H1 (cell line): ENCODE results near the gene ATXN7L3B. TPM values are rescaled to one million over a fixed set of nuclear protein-coding genes. Genes with fewer than 3 reads are reported as not detected.

Source experiments
- CTCF ChIA-PET: fragments of 300-600 bp; sonication (Branson Sonifier 250); formaldehyde crosslinking; loops from one replicate; lab custom pipeline; 2021; ENCODE audit not compliant: partially characterized antibody; lab: Charles Lee
- POLR2A ChIA-PET: fragments of 300-600 bp; sonication (Branson Sonifier 250); formaldehyde crosslinking; loops from one replicate; lab custom pipeline; 2021; ENCODE audit warnings: inconsistent platforms; ENCODE audit not compliant: partially characterized antibody; lab: Charles Lee
- DNase-seq, 2 experiments: peaks; one replicate each; pipeline versions ENCODE4 v3.0.0 to v3.0.0-alpha.2; 2010 to 2022; ENCODE audit warnings: low spot score in 2 of 2, low read depth in 1 of 2, mixed read lengths in 1 of 2
- FAIRE-seq: peaks from 2 replicates; lab custom pipeline; 2011; peaks lifted over from hg19 to GRCh38; lab: Jason Lieb, UNC
- H2AFZ ChIP-seq: 2 replicates; pipeline ENCODE4 v1.8.1; 2012; ENCODE audit warnings: low read length, inconsistent platforms
- H2AK5ac ChIP-seq: 2 replicates; pipeline ENCODE4 v1.6.1; 2013; ENCODE audit warnings: low read depth, low read length
- H2BK120ac ChIP-seq: replicated peaks from 2 replicates; pipeline ENCODE3; 2013; ENCODE audit warnings: low read depth, low read length, inconsistent platforms
- H2BK12ac ChIP-seq: 2 replicates; pipeline ENCODE4 v1.6.1; 2013; ENCODE audit warnings: low read depth, low read length
- H2BK15ac ChIP-seq: 2 replicates; pipeline ENCODE4 v1.6.1; 2013; ENCODE audit warnings: low read length
- H2BK20ac ChIP-seq: 2 replicates; pipeline ENCODE4 v1.6.1; 2013; ENCODE audit warnings: low read length
- H2BK5ac ChIP-seq: 2 replicates; pipeline ENCODE4 v1.6.1; 2013; ENCODE audit warnings: low read depth, low read length
- H3K14ac ChIP-seq: 2 replicates; pipeline ENCODE4 v1.6.1; 2013; ENCODE audit warnings: inconsistent platforms; ENCODE audit not compliant: insufficient read length
- H3K18ac ChIP-seq: 2 replicates; pipeline ENCODE4 v1.6.1; 2013; ENCODE audit warnings: low read length; ENCODE audit errors: extremely low read depth
- H3K23ac ChIP-seq: 2 replicates; pipeline ENCODE4 v1.6.1; 2013; ENCODE audit warnings: inconsistent platforms; ENCODE audit not compliant: insufficient read length
- H3K23me2 ChIP-seq: 2 replicates; pipeline ENCODE4 v1.6.1; 2013; ENCODE audit warnings: low read depth, low read length
- H3K27ac ChIP-seq: 2 replicates; pipeline ENCODE4 v1.6.1; 2011; ENCODE audit warnings: low read depth, low read length, inconsistent platforms
- H3K27me3 ChIP-seq, 4 experiments: replicated peaks in 1 of 4; 1 replicate in 1 of 4; 2 replicates in 3 of 4; pipeline versions ENCODE4 v1.6.1 to v1.8.1; 2011 to 2013; ENCODE audit warnings: low read length in 3 of 4, mild to moderate bottlenecking in 3 of 4, inconsistent platforms in 2 of 4, mixed read lengths in 2 of 4, moderate library complexity in 1 of 4; ENCODE audit not compliant: control insufficient read depth in 3 of 4, insufficient read depth in 3 of 4; ENCODE audit errors: extremely low read depth in 1 of 4
- H3K36me3 ChIP-seq, 4 experiments: 2 replicates each; pipeline versions ENCODE4 v1.6.1 to v1.8.1; 2011 to 2013; ENCODE audit warnings: mild to moderate bottlenecking in 4 of 4, low read length in 3 of 4, moderate library complexity in 2 of 4, control low read depth in 1 of 4, inconsistent platforms in 1 of 4; ENCODE audit not compliant: insufficient read depth in 4 of 4, control insufficient read depth in 2 of 4
- H3K4ac ChIP-seq: replicated peaks from 2 replicates; pipeline ENCODE3; 2013; ENCODE audit warnings: low read length, low read depth, mixed read lengths, inconsistent platforms; ENCODE audit not compliant: insufficient read length
- H3K4me1 ChIP-seq, 4 experiments: replicated peaks in 1 of 4; 1 replicate in 1 of 4; 2 replicates in 3 of 4; pipeline versions ENCODE4 v1.6.1 to v1.8.1; 2011 to 2013; ENCODE audit warnings: low read length in 3 of 4, inconsistent platforms in 2 of 4, mixed read lengths in 1 of 4; ENCODE audit not compliant: insufficient read depth in 4 of 4, control insufficient read depth in 3 of 4
- H3K4me2 ChIP-seq, 2 experiments: 2 replicates each; pipeline versions ENCODE4 v1.6.1 to v1.8.1; 2011 to 2013; ENCODE audit warnings: low read depth in 2 of 2, low read length in 2 of 2, control low read depth in 1 of 2, inconsistent platforms in 1 of 2, mild to moderate bottlenecking in 1 of 2; ENCODE audit not compliant: insufficient read depth in 1 of 2
- H3K4me3 ChIP-seq, 4 experiments: fragments of 200-600, 300-600 bp in 1 of 4; sonication (generic), shearing (Covaris generic), sonication (Bioruptor Twin) in 1 of 4; 2 replicates each; pipeline versions ENCODE4 v1.5.1 to v1.8.1; 2011 to 2016; ENCODE audit warnings: low read length in 4 of 4, low read depth in 3 of 4, control low read depth in 2 of 4, inconsistent platforms in 2 of 4, mild to moderate bottlenecking in 2 of 4, mixed read lengths in 1 of 4, moderate library complexity in 1 of 4; ENCODE audit not compliant: insufficient read depth in 2 of 4; ENCODE audit errors: extremely low read depth in 1 of 4
- H3K56ac ChIP-seq: replicated peaks from 2 replicates; pipeline ENCODE3; 2013; ENCODE audit warnings: low read depth, mild to moderate bottlenecking, mixed read lengths, low read length, inconsistent platforms; ENCODE audit not compliant: insufficient read length
- H3K79me1 ChIP-seq: 2 replicates; pipeline ENCODE4 v1.6.1; 2013; ENCODE audit warnings: low read depth, low read length, control low read depth
- H3K79me2 ChIP-seq, 2 experiments: 2 replicates each; pipeline versions ENCODE4 v1.6.1 to v1.8.1; 2012 to 2013; ENCODE audit warnings: low read length in 2 of 2, mild to moderate bottlenecking in 2 of 2, inconsistent platforms in 1 of 2; ENCODE audit not compliant: insufficient read depth in 2 of 2, control insufficient read depth in 1 of 2
- H3K9ac ChIP-seq, 4 experiments: replicated peaks in 1 of 4; 1 replicate in 1 of 4; 2 replicates in 3 of 4; pipeline versions ENCODE4 v1.6.1 to v1.8.1; 2011 to 2013; ENCODE audit warnings: low read depth in 3 of 4, low read length in 3 of 4, control low read depth in 2 of 4, mild to moderate bottlenecking in 2 of 4, moderate library complexity in 2 of 4, inconsistent platforms in 1 of 4; ENCODE audit errors: extremely low read depth in 1 of 4
- H3K9me3 ChIP-seq, 2 experiments: 2 replicates each; pipeline versions ENCODE4 v1.6.1 to v1.8.1; 2012 to 2013; ENCODE audit warnings: mild to moderate bottlenecking in 2 of 2, moderate library complexity in 2 of 2, control low read depth in 1 of 2, inconsistent platforms in 1 of 2, low read depth in 1 of 2, low read length in 1 of 2, mixed read lengths in 1 of 2; ENCODE audit not compliant: insufficient read depth in 2 of 2
- H4K20me1 ChIP-seq, 2 experiments: replicated peaks in 1 of 2; 2 replicates each; pipeline versions ENCODE3 to v1.8.1; 2011 to 2013; ENCODE audit warnings: inconsistent platforms in 2 of 2, low read length in 2 of 2, mild to moderate bottlenecking in 1 of 2; ENCODE audit not compliant: insufficient read depth in 2 of 2, control insufficient read depth in 1 of 2
- H4K5ac ChIP-seq: 2 replicates; pipeline ENCODE4 v1.6.1; 2013; ENCODE audit warnings: low read length, low read depth, mixed read lengths, inconsistent platforms; ENCODE audit not compliant: insufficient read length
- H4K8ac ChIP-seq: 2 replicates; pipeline ENCODE4 v1.8.0; 2013; ENCODE audit warnings: mild to moderate bottlenecking, moderate library complexity, low read length, inconsistent platforms; ENCODE audit not compliant: insufficient read depth; ENCODE audit errors: extremely low read depth
- H4K91ac ChIP-seq: replicated peaks from 2 replicates; pipeline ENCODE3; 2013; ENCODE audit warnings: low read length, mixed read lengths, inconsistent platforms; ENCODE audit not compliant: insufficient read length
- FOSL1 ChIP-seq: IDR thresholded peaks from 2 replicates; pipeline ENCODE4 v1.6.1; 2011; ENCODE audit warnings: mild to moderate bottlenecking, low read depth, low read length, moderate library complexity; ENCODE audit not compliant: insufficient read depth
- JUN ChIP-seq: IDR thresholded peaks from 2 replicates; pipeline ENCODE4 v1.6.1; 2011; ENCODE audit warnings: low read depth, mild to moderate bottlenecking, improper control_type of control experiment, low read length
- RAD21 ChIP-seq, 2 experiments: IDR thresholded peaks in 1 of 2; conservative IDR thresholded peaks in 1 of 2; 2 replicates each; pipeline ENCODE4 v1.6.1; 2011; ENCODE audit warnings: low read depth in 2 of 2, low read length in 2 of 2, improper control_type of control experiment in 1 of 2, inconsistent platforms in 1 of 2, mild to moderate bottlenecking in 1 of 2, moderate library complexity in 1 of 2
- SIRT6 ChIP-seq: IDR thresholded peaks from one replicate; pipeline ENCODE4 v1.7.1; 2012; ENCODE audit warnings: low read length, inconsistent platforms
- WGBS, 2 experiments: shearing (Covaris generic) in 1 of 2; methylation state at CpG; one replicate each; pipeline versions ENCODE4 v1.1.6 to v1.1.7; 2013 to 2015; ENCODE audit warnings: low lambda C conversion rate in 2 of 2, mixed read lengths in 2 of 2, inconsistent platforms in 1 of 2, low coverage in 1 of 2, missing lambda C conversion rate in 1 of 2; ENCODE audit not compliant: insufficient replicate concordance in 2 of 2, insufficient coverage in 1 of 2, insufficient read length in 1 of 2; ENCODE audit errors: extremely low coverage in 1 of 2, missing lambda C conversion rate in 1 of 2; 5-methylcytosine and 5-hydroxymethylcytosine counted together
- polyA plus RNA-seq, 7 experiments: library from polyadenylated mRNA; depleted of rRNA in 3 of 7; stranded (reverse) in 5 of 7; unstranded in 2 of 7; fragments of >200 nt in 5 of 7; fragments of 200-250 nt in 2 of 7; gene quantifications; 1 replicate in 5 of 7; 2 replicates in 1 of 7; 4 replicates in 1 of 7; pipeline versions ENCODE4 v1.2.1 to v1.2.3, GENCODE V29; 2011 to 2013; ENCODE audit warnings: missing spikeins in 2 of 7, mixed read lengths in 2 of 7
- total RNA-seq: library from RNA; stranded (reverse); fragmentation: NEBNext Ultra II Directional; extraction: Animal tissue kit (Norgen Biotek cat#: 25700); gene quantifications from 2 replicates; pipeline ENCODE4 v1.2.1, GENCODE V29; 2021

ATXN7L3B gene
- total and polyA plus RNA-seq, 2 of the 8 experiments (the other 6 are each of a cell fraction or from before 2014, with no cell fraction given), result 23.7 to 39.9 TPM

DNA sequence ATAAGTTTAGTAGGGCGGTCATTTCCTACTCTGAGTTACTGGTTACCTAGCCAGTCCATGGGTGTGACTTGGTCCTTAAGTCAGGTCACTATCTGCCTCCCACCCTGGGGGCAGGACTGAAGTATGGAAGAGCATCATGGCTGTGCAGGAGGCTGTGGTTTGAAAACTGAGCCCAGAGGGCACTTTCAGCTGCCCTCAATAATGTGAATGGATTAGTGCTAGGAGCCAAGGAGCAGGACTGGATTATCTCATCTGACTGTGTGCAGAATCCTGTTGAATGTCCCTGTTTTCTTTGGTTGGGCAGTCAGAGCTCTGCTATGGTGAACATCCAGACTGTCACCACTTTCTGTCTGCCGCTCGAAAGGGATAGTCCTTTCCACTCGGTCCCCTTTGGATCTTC is 1.6 kb downstream of the ATXN7L3B start:
- H3K14ac ChIP-seq, result no peak overlapping the region
- H3K27ac ChIP-seq, result no peak overlapping the region
- H3K27me3 ChIP-seq, result no peaks in the 10 kb centered on the region
- ChIA-PET POLR2A (interaction anchor here (1.1 to 1.9 kb wide), 2 partner anchors 8 to 30 kb away, joined by 4 to 10 read pairs; no protein-coding TSS in a partner anchor), CTCF (no interaction called here)
- peaks cover 0 to 8% (median 0%) of the 10 kb centered on the region in 4 experiments; a peak in 1 of 8 replicates for H3K36me3 ChIP-seq
- H3K79me2 ChIP-seq, result peaks cover 21 to 60% of the 10 kb centered on the region in 2 experiments
- no peak overlapping the region; the same call in 1 of the 2 replicates for H2AK5ac ChIP-seq
- no peak overlapping the region for H4K5ac ChIP-seq
- DNase-seq (no peak), FAIRE-seq (no peak)
- no peak overlapping the region for H2BK12ac ChIP-seq
- no peaks in the 10 kb centered on the region for H3K9me3 ChIP-seq
- no peak overlapping the region for H2BK120ac ChIP-seq
- H3K23me2 ChIP-seq, result peaks cover 5% of the 10 kb centered on the region
- no peak overlapping the region for H3K56ac ChIP-seq
- no peak overlapping the region for H4K8ac ChIP-seq
- no peak overlapping the region for H3K23ac ChIP-seq
- no peak overlapping the region for H3K4ac ChIP-seq
- peak overlapping the region; percentile 77 to 95 (median 82); a peak in 5 of 8 replicates for H3K4me3 ChIP-seq
- 82% methylated on average over 4 of the region's 4 CpGs; no CpG with 5 or more reads in 1 of the 2 experiments for WGBS, 2 experiments
- no peak overlapping the region for H4K91ac ChIP-seq
- TF ChIP-seq JUN, result no peak
- TF ChIP-seq FOSL1, result no peak
- TF ChIP-seq RAD21 (IDR thresholded peaks at IDR 0.05 in 1 of 2, conservative IDR thresholded peaks at IDR 0.05 in 1 of 2; ENCODE audit: low read depth in 2 of 2, low read length in 2 of 2), result no peak
- TF ChIP-seq SIRT6, result no peak
- H2BK5ac ChIP-seq, result no peak overlapping the region
- no peak overlapping the region for H2AFZ ChIP-seq
- H3K4me1 ChIP-seq, result peaks cover 6 to 18% (median 14%) of the 10 kb centered on the region in 4 experiments; a peak in 6 of 7 replicates
- H3K79me1 ChIP-seq, result peaks cover 7% of the 10 kb centered on the region
- H3K18ac ChIP-seq, result no peak overlapping the region
- H4K20me1 ChIP-seq, result peaks cover 3 to 12% of the 10 kb centered on the region in 2 experiments
- H2BK15ac ChIP-seq, result no peak overlapping the region
- peak overlapping the region; percentile 87 to 98 for H3K4me2 ChIP-seq
- H3K9ac ChIP-seq, result peak overlapping the region in 1 of 4 experiments; percentile 29; a peak in 1 of 7 replicates
- no peak overlapping the region for H2BK20ac ChIP-seq
